GM18951 (cell line): ENCODE results near the gene LLGL2.
A peak's percentile ranks its signal among the peaks of the same experiment; 100 is the strongest.

Source experiments
- POLR2A ChIP-seq: IDR thresholded peaks from 4 replicates; pipeline ENCODE4 v1.6.1; 2011; ENCODE audit warnings: mild to moderate bottlenecking; ENCODE audit not compliant: insufficient read length, insufficient read depth; ENCODE audit errors: extremely low read depth
- in situ Hi-C: fragments of 300-500 bp; cut with MboI; formaldehyde crosslinking; loops from one replicate; pipeline ENCODE4 v1.12.0; 2022; ENCODE audit warnings: low sequenced_read_pairs, mixed read lengths, inconsistent platforms; ENCODE audit not compliant: unreplicated experiment

The LLGL2 gene

GRCh38 chr17:75506888-75507287 is 18.6 kb upstream of the LLGL2 start:
- TF ChIP-seq POLR2A, result no peak
- in situ Hi-C loops, result no loop called here

GRCh38 chr17:75507733-75508719 is 17.5 kb upstream of the LLGL2 start:
- in situ Hi-C loops, result no loop called here

GRCh38 chr17:75508931-75509361 is 16.6 kb upstream of the LLGL2 start:
- in situ Hi-C loops, result no loop called here
- TF ChIP-seq POLR2A, result no peak

More at GRCh38 chr17:75507733-75508719, 17.5 kb upstream of the LLGL2 start:
- TF ChIP-seq POLR2A, result no peak

GRCh38 chr17:75509528-75510258 is 15.8 kb upstream of the LLGL2 start:
- no peak for TF ChIP-seq POLR2A
- in situ Hi-C loops, result no loop called here

GRCh38 chr17:75511270-75511609 is 14.3 kb upstream of the LLGL2 start:
- in situ Hi-C loops, result no loop called here

GRCh38 chr17:75511610-75512575 is 13.6 kb upstream of the LLGL2 start:
- no peak for TF ChIP-seq POLR2A
- in situ Hi-C loops, result no loop called here

More at GRCh38 chr17:75511270-75511609, 14.3 kb upstream of the LLGL2 start:
- TF ChIP-seq POLR2A, result no peak

GRCh38 chr17:75512926-75513640 is 12.4 kb upstream of the LLGL2 start:
- no peak for TF ChIP-seq POLR2A
- in situ Hi-C loops, result no loop called here

- no peak for TF ChIP-seq POLR2A
- in situ Hi-C loops, result no loop called here
These were observed 11.9 kb upstream of the LLGL2 start for GRCh38 chr17:75513641-75514000.

- no peak for TF ChIP-seq POLR2A
- in situ Hi-C loops, result no loop called here
These were observed 11.1 kb upstream of the LLGL2 start for GRCh38 chr17:75514299-75514918.

GRCh38 chr17:75514919-75515495 is 10.5 kb upstream of the LLGL2 start:
- in situ Hi-C loops, result no loop called here
- no peak for TF ChIP-seq POLR2A

- TF ChIP-seq POLR2A, result no peak
These were observed 9.8 kb upstream of the LLGL2 start, which contains the start of gene CASKIN2 for GRCh38 chr17:75515496-75516254. Gene CASKIN2 (minus strand): TSS chr17:75515537. CDS start chr17:75513804, 1,733 bp downstream.

GRCh38 chr17:75516255-75516618 is 9.3 kb upstream of the LLGL2 start, which contains the start of gene TSEN54:
Gene TSEN54 (plus strand): TSS chr17:75516528. CDS start chr17:75516561, 33 bp downstream.
- peak; percentile 62 for TF ChIP-seq POLR2A
- in situ Hi-C loops, result no loop called here

More at GRCh38 chr17:75515496-75516254, 9.8 kb upstream of the LLGL2 start, which contains the start of gene CASKIN2:
- in situ Hi-C loops, result no loop called here
